ENCODE measurements around the gene SORCS1. TPM values are rescaled to one million over a fixed set of nuclear protein-coding genes. Genes with fewer than 3 reads are reported as not detected.
A peak's percentile ranks its signal among the peaks of the same experiment; 100 is the strongest.

SORCS1 gene
- total and polyA plus RNA-seq, 5 donors: 1.2 to 4.5 (median 3.0) TPM

DNA sequence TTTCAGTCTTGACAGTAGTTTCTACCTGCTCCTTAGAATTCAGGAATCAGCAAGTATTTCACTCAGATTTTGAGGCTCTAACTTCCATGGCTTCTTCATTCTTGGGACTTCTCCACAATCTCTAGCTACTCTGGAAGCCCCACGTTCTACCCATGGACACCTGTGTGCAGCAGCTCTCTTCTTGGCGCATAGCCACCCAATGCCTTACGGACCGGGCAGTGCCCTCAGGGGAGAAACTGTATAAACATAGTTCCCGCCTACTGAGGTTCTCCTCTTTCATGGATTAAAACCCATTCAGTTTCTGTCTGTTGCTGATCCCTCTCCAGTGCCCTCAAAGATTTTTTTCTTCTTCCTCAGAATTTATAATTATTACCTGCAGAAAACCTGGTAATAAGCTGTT is 177.1 kb downstream of the SORCS1 start:
- intact Hi-C loops (cut with DNase I): no loop called here
- no peaks in the 10 kb centered on the region for H3K27me3 ChIP-seq (ENCODE audit: control insufficient read depth, insufficient read depth)
- 76% methylated on average over 5 of the region's 5 CpGs for WGBS
- no peak overlapping the region for H3K4me3 ChIP-seq (ENCODE audit: low read length)
- no peak for DNase-seq
- H3K9me3 ChIP-seq (ENCODE audit: control insufficient read depth, low read length): no peaks in the 10 kb centered on the region
- no peak for ATAC-seq
- H3K27ac ChIP-seq (ENCODE audit: low read length): no peak overlapping the region
- H3K4me1 ChIP-seq (ENCODE audit: control insufficient read depth, insufficient read depth, low read length): no peaks in the 10 kb centered on the region

DNA sequence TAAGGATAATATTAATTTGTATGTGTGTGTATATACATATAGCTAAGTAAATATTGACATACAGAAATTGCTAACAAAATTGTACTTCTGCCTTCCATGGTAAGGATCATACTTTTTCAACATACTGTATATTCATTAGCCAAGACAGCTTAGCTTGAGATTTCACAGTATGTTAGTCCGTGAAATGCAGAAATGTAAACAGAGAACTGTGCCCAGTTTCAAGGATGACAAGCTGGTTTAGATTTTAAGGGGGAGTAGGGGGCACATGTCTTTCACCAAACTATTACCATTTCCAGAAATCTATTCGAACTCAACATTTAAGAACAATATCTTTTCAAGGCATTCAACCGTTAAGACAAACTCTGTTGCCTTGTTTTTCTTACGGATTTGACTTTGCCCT is 182.2 kb downstream of the SORCS1 start:
- H3K4me1 ChIP-seq (ENCODE audit: control insufficient read depth, insufficient read depth, low read length): no peaks in the 10 kb centered on the region
- 67% methylated on average over 4 of the region's 4 CpGs for WGBS
- H3K27me3 ChIP-seq (ENCODE audit: control insufficient read depth, insufficient read depth): no peaks in the 10 kb centered on the region
- H3K27ac ChIP-seq (ENCODE audit: low read length): no peak overlapping the region
- ATAC-seq: no peak
- H3K9me3 ChIP-seq (ENCODE audit: control insufficient read depth, low read length): no peaks in the 10 kb centered on the region
- DNase-seq: no peak
- intact Hi-C loops (cut with DNase I): no loop called here
- H3K4me3 ChIP-seq (ENCODE audit: low read length): no peak overlapping the region

DNA sequence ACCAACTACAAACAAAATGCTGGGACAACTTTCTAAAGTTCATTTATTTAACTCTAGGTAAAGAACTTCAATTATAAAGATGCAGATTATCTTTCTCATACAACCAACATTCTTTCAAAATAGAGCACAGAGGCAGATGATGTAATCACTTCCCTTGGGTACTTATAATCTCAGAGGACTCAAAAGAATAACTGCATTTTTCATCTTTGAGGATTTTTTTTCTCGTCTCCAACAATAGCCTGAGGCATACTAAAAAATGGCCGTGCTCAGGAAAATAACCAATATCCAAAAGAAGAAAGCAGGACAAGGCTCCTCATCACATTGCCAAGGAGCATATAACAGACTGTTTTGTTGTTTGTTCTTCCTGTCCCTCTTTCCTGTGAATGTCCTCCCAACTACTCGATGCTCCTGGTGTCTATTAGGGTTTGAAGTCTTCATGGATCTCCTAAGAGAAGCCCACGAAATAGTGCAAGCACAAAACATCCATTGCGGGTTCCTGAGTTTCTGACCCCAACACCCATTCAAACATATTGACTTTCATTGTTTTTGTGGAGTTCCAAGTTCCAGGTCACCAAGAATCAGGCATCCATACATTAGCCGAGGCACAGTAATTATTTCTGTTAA is 182.9 kb downstream of the SORCS1 start:
- no peak for DNase-seq
- Histone ChIP-seq H3K4me1 (ENCODE audit: control insufficient read depth, insufficient read depth, low read length) (no peaks in the 10 kb centered on the region), H3K27me3 (ENCODE audit: control insufficient read depth, insufficient read depth) (no peaks in the 10 kb centered on the region), H3K4me3 (ENCODE audit: low read length) (no peak overlapping the region), H3K27ac (ENCODE audit: low read length) (no peak overlapping the region), H3K9me3 (ENCODE audit: control insufficient read depth, low read length) (no peaks in the 10 kb centered on the region)
- intact Hi-C loops (cut with DNase I): no loop called here
- 70% methylated on average over 6 of the region's 6 CpGs for WGBS
- no peak for ATAC-seq

DNA sequence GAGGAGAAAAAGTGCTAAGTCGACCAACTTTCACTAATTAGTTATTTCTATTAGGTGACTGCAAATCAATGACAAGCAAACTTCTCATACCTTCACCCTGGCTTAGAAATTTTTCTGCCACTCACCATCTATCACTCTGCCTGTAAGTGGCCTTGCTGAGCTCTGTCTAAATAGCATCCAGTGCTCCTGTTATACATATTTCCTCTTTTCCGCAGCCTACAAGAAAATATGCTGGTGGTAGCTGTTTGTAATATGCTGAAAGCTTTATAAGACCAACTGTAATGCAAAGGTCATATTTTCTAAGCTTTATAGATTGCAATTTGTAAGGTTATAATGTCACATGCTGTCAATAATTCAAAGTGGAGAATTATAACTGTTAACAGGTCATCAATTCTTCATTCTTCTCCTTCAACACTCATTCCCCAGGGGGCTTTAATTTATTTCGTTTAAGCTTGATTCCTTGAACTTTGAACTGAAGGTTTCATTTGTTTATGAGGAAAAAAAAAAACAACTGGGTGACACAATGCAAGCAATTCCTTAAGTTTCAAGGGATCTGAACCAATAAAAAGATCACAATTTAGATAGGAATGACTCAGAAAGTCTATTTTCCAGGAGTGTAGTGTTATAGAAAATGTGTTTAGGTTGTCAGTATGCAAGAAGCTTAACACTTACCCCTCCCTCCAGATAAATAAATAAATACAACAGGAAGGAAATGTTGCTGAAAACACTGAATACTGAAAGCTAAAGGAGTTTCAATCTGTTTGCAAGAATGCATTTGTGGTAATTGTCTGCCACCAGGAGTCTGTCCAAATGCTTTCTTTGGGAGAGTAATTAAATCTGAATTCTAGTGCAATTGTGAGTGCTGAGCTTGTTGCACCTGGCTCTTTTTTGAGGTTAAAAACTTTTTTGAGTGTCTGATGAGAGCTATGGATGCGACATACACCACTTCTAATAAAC is 183.7 kb downstream of the SORCS1 start:
- intact Hi-C loops (cut with DNase I): no loop called here
- WGBS: 64% methylated on average over 4 of the region's 4 CpGs
- DNase-seq: no peak
- Histone ChIP-seq H3K9me3 (ENCODE audit: control insufficient read depth, low read length) (no peaks in the 10 kb centered on the region), H3K27ac (ENCODE audit: low read length) (no peak overlapping the region), H3K4me1 (ENCODE audit: control insufficient read depth, insufficient read depth, low read length) (no peaks in the 10 kb centered on the region), H3K4me3 (ENCODE audit: low read length) (no peak overlapping the region), H3K27me3 (ENCODE audit: control insufficient read depth, insufficient read depth) (no peaks in the 10 kb centered on the region)
- no peak for ATAC-seq

DNA sequence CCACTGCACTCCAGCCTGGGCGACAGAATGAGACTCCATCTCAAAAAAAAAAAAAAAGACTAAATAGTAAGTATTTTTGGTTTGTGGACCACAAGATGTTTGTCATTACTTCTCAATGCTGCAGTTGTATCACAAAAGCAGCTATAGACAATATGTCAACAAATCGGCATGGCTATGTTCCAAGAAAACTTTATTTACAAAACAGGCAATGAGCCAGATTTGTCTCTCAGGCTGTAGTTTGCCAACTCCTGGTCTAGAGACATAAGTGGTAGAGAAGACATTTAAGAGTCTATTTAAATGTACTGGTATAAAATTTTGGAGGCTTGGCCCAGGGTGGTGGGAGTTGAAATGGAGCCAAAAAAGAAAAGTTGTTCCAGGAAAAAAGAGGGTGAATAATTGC is 185.8 kb downstream of the SORCS1 start:
- WGBS: 70% methylated on average over 2 of the region's 2 CpGs
- Histone ChIP-seq H3K27ac (ENCODE audit: low read length) (no peak overlapping the region), H3K27me3 (ENCODE audit: control insufficient read depth, insufficient read depth) (no peaks in the 10 kb centered on the region), H3K4me1 (ENCODE audit: control insufficient read depth, insufficient read depth, low read length) (no peaks in the 10 kb centered on the region), H3K4me3 (ENCODE audit: low read length) (no peak overlapping the region), H3K9me3 (ENCODE audit: control insufficient read depth, low read length) (no peaks in the 10 kb centered on the region)
- DNase-seq (no peak), ATAC-seq (no peak)
- intact Hi-C loops (cut with DNase I): no loop called here

DNA sequence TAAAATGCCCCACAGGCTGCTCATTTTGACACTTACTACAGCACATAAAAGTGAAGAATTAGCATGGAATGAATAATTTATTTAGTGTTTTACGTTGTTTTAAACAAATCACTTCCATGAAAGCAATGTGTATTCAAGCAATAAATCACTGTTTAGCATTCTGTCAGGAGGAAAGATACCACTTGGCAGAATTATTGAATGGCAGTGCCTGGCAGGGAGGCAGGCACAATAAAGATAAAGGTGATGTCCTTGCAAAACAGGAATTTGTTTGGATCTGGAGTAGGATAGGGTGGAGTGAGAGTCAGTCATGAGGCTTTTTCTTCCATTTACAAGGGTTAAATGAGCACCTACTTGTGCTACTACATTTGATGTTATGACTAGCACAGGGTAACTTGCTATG is 190.8 kb downstream of the SORCS1 start:
- WGBS: 65% methylated on average over 1 of the region's 1 CpG
- ATAC-seq (no peak), DNase-seq (no peak)
- Histone ChIP-seq H3K9me3 (ENCODE audit: control insufficient read depth, low read length) (no peaks in the 10 kb centered on the region), H3K27ac (ENCODE audit: low read length) (no peak overlapping the region), H3K27me3 (ENCODE audit: control insufficient read depth, insufficient read depth) (no peaks in the 10 kb centered on the region), H3K4me3 (ENCODE audit: low read length) (no peak overlapping the region), H3K4me1 (ENCODE audit: control insufficient read depth, insufficient read depth, low read length) (no peaks in the 10 kb centered on the region)
- intact Hi-C loops (cut with DNase I): no loop called here

DNA sequence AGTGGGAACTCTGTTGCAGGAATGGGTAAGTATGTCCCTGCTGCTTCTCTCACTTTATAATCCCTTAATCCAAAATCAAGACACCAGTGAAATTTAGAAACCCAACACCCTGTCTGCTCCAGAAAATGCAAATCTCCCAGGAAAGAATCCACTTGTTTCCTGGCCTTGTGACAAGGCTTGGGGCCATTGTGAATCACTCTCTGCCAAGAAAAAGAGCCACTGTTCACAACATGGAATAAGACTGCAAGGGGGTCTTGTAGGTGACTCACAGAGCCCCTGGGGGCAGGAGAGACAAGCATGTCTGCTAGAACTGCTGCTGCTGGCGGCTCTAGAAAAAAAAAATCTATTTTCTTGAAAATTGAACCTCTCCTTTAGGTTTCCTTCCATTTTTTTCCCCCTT is 191.2 kb downstream of the SORCS1 start:
- H3K27ac ChIP-seq (ENCODE audit: low read length): no peak overlapping the region
- H3K4me3 ChIP-seq (ENCODE audit: low read length): no peak overlapping the region
- no peak for ATAC-seq
- no peaks in the 10 kb centered on the region for H3K27me3 ChIP-seq (ENCODE audit: control insufficient read depth, insufficient read depth)
- DNase-seq: no peak
- 58% methylated on average over 1 of the region's 1 CpG for WGBS
- intact Hi-C loops (cut with DNase I): no loop called here
- no peaks in the 10 kb centered on the region for H3K9me3 ChIP-seq (ENCODE audit: control insufficient read depth, low read length)
- no peaks in the 10 kb centered on the region for H3K4me1 ChIP-seq (ENCODE audit: control insufficient read depth, insufficient read depth, low read length)

DNA sequence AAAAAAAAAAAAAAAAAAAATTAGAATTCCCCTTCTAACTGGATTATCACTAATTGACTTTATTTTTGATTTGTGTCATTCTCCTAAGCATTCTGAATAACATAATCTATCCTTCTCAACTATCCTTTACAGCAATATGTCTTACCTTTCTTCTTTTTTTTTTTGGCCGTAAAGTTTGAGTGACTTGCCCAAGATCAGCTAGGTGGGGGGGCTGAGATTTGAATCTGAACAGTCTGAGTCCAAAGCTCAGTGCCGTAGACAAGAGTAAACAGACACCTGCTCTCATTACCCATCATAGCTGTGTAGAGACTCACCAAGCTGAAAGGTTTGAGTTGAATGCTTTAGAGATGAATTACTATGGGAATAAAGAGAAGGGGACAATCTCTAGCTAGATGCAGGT is 192.1 kb downstream of the SORCS1 start:
- intact Hi-C loops (cut with DNase I): no loop called here
- Histone ChIP-seq H3K27me3 (ENCODE audit: control insufficient read depth, insufficient read depth) (no peaks in the 10 kb centered on the region), H3K9me3 (ENCODE audit: control insufficient read depth, low read length) (no peaks in the 10 kb centered on the region), H3K27ac (ENCODE audit: low read length) (no peak overlapping the region), H3K4me1 (ENCODE audit: control insufficient read depth, insufficient read depth, low read length) (no peaks in the 10 kb centered on the region), H3K4me3 (ENCODE audit: low read length) (no peak overlapping the region)
- WGBS: 92% methylated on average over 2 of the region's 2 CpGs
- DNase-seq: no peak
- ATAC-seq: no peak

DNA sequence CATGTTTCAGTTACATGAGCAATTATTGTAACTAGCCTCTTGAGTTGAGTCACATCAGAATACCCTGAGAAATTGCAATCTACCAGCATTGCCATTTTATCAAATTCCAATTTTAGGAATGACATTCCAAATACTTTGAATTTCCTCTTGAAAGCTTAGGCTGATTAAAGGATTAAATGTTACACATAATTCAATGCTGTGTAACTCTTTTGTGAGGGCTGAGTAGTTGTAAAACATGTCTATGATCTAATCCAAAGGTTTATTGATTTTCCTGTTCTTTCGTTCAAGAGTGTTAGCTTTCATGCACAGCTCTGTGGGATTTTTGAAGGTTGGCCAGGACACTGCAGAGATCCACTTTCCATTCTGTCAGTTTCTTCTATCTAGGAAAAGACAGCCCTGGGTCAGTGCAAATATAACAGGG is 193.1 kb downstream of the SORCS1 start:
- no peaks in the 10 kb centered on the region for H3K9me3 ChIP-seq (ENCODE audit: control insufficient read depth, low read length)
- DNase-seq: no peak
- no peaks in the 10 kb centered on the region for H3K27me3 ChIP-seq (ENCODE audit: control insufficient read depth, insufficient read depth)
- H3K27ac ChIP-seq (ENCODE audit: low read length): no peak overlapping the region
- H3K4me1 ChIP-seq (ENCODE audit: control insufficient read depth, insufficient read depth, low read length): no peaks in the 10 kb centered on the region
- H3K4me3 ChIP-seq (ENCODE audit: low read length): no peak overlapping the region
- intact Hi-C loops (cut with DNase I): no loop called here
- no peak for ATAC-seq
- WGBS: 51% methylated on average over 1 of the region's 1 CpG

DNA sequence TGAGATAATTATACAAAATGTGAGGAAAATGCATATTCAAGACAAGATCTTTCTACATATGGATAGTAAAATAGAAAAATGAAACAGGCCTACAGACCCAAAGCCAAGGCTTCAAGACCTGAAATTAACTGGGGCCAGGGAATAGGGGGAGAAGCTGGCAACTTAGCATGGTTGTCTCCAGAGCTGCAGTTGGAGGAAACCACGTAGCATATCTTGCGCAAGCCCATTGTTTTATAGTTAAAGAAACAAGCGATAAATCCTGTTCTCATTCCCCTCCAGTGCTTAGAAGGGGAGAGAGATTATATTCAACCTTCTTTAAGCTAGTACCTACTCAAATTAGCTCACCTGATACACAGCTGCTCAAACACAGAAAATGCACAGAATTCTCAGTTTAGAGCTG is 197.1 kb downstream of the SORCS1 start:
- H3K4me3 ChIP-seq (ENCODE audit: low read length): no peak overlapping the region
- H3K9me3 ChIP-seq (ENCODE audit: control insufficient read depth, low read length): no peaks in the 10 kb centered on the region
- no peaks in the 10 kb centered on the region for H3K27me3 ChIP-seq (ENCODE audit: control insufficient read depth, insufficient read depth)
- H3K4me1 ChIP-seq (ENCODE audit: control insufficient read depth, insufficient read depth, low read length): no peaks in the 10 kb centered on the region
- 58% methylated on average over 3 of the region's 3 CpGs for WGBS
- H3K27ac ChIP-seq (ENCODE audit: low read length): no peak overlapping the region
- DNase-seq (no peak), ATAC-seq (peak in 1 of 2 donors; percentile 61)
- intact Hi-C loops (cut with DNase I): no loop called here

DNA sequence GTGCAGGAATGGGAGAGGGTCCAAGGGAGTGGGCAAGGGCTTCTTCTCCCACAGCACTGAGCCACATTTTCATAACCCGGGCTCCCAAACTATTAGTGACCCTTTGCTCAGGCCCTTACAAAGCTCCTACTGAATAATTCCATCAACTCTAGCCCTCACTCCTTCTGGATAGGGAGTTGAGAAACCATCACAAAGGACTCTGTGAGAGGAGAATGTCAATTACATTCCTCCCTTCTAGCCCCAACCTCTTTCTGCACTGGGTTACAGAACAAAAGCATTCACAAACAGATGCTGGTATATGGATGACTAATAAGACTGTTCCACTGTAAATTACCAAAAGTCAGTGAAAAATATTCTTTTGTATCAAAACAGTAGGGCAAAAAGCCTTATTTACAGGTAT is 203.7 kb downstream of the SORCS1 start:
- no peaks in the 10 kb centered on the region for H3K27me3 ChIP-seq (ENCODE audit: control insufficient read depth, insufficient read depth)
- no peak overlapping the region for H3K27ac ChIP-seq (ENCODE audit: low read length)
- no peak overlapping the region for H3K4me3 ChIP-seq (ENCODE audit: low read length)
- ATAC-seq: peak in 1 of 2 donors; percentile 13
- peaks cover 2% of the 10 kb centered on the region for H3K4me1 ChIP-seq (ENCODE audit: control insufficient read depth, insufficient read depth, low read length)
- intact Hi-C loops (cut with DNase I): no loop called here
- 91% methylated on average over 1 of the region's 1 CpG for WGBS
- DNase-seq: no peak
- H3K9me3 ChIP-seq (ENCODE audit: control insufficient read depth, low read length): no peaks in the 10 kb centered on the region
